ENCODE measurements around the gene YTHDF2.

Gene YTHDF2

GRCh38 chr1:28803662-28804061 is 66.9 kb downstream of the YTHDF2 start:
- DNase-seq = no peak

GRCh38 chr1:28804071-28804470 is 67.3 kb downstream of the YTHDF2 start:
- no peak for DNase-seq

- no peak for DNase-seq
Observed at GRCh38 chr1:28807046-28807445, 70.3 kb downstream of the YTHDF2 start.

- DNase-seq = no peak
Observed at GRCh38 chr1:28807986-28808385, 71.2 kb downstream of the YTHDF2 start.

- no peak for DNase-seq
Observed at GRCh38 chr1:28811369-28811765, 74.6 kb downstream of the YTHDF2 start.

- no peak for DNase-seq
Observed at GRCh38 chr1:28811766-28812668, 75.3 kb downstream of the YTHDF2 start, which contains the start of gene OPRD1. OPRD1 (plus strand) TSS chr1:28812170; CDS start chr1:28812384, 214 bp downstream.

- DNase-seq = no peak
Observed at GRCh38 chr1:28812669-28813468, 76.1 kb downstream of the YTHDF2 start.

GRCh38 chr1:28813931-28814465 is 77.3 kb downstream of the YTHDF2 start:
- no peak for DNase-seq

- DNase-seq = no peak
Observed at GRCh38 chr1:28815533-28816185, 78.9 kb downstream of the YTHDF2 start.

GRCh38 chr1:28817133-28817532 is 80.4 kb downstream of the YTHDF2 start:
- DNase-seq = no peak

GRCh38 chr1:28819020-28819419 is 82.3 kb downstream of the YTHDF2 start:
- no peak for DNase-seq

Data from CD4-positive, alpha-beta T cell treated with Interferon gamma for 1 hour (primary cell).